Upper lobe of left lung (tissue), 4 donors: ENCODE data around the gene PKD2.

Source experiments
- POLR2A ChIP-seq, 4 donors: fragments of 450-650 bp; IDR thresholded peaks; one replicate each; pipeline ENCODE4 v1.5.1; 2016 to 2017; ENCODE audit warnings: antibody characterized with exemption in 4 of 4, mild to moderate bottlenecking in 2 of 4
- POLR2AphosphoS5 ChIP-seq, 2 donors: sonication (generic); formaldehyde crosslinking; IDR thresholded peaks; one replicate each; pipeline ENCODE4 v1.5.1; 2017; ENCODE audit warnings: antibody characterized with exemption in 2 of 2
- TF ChIP-seq, protein P1 (sequence below), 6 experiments: fragments of 450-650 bp in 4 of 6; fragments of 200-600 bp in 2 of 6; sonication (generic) in 2 of 6; IDR thresholded peaks; one replicate each; pipeline ENCODE4 v1.5.1; 2016 to 2019; ENCODE audit warnings: antibody characterized with exemption in 6 of 6

DNA sequence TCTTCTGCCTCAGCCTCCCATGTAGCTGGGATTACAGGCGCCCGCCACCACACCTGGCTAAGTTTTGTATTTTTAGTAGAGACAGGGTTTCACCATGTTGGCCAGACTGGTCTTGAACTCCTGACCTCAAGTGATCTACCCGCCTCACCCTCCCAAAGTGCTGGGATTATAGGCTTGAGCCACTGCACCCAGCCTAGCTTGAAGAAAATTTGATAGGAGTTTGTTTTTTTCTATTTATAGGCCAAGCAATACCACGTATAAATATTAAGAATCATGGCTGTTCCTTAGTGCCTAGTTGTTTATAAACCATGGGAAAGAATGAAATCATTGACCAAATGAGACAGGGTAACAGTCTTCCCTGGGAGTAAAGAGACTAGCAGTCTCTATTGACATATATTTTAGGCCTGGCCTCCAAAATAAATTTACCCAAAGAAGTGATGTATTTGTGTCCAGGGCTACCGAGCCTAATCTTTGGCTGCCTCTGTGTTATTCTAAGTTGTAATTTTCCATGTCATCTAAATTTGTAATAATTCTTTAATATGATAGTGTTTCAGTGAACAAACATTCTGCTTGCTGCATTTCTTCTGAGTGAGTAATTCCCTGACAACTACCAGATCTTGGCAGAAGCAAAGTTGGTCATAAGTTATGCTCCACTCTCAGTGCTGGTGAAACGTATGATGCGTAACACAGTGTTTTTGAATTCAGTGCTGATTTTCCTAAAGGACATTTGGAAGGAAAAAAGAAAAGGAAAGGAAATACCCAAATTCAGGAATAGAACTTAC lies 10.3 kb downstream of the PKD2 start:
- TF ChIP-seq, protein P1, sequence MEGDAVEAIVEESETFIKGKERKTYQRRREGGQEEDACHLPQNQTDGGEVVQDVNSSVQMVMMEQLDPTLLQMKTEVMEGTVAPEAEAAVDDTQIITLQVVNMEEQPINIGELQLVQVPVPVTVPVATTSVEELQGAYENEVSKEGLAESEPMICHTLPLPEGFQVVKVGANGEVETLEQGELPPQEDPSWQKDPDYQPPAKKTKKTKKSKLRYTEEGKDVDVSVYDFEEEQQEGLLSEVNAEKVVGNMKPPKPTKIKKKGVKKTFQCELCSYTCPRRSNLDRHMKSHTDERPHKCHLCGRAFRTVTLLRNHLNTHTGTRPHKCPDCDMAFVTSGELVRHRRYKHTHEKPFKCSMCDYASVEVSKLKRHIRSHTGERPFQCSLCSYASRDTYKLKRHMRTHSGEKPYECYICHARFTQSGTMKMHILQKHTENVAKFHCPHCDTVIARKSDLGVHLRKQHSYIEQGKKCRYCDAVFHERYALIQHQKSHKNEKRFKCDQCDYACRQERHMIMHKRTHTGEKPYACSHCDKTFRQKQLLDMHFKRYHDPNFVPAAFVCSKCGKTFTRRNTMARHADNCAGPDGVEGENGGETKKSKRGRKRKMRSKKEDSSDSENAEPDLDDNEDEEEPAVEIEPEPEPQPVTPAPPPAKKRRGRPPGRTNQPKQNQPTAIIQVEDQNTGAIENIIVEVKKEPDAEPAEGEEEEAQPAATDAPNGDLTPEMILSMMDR (IDR thresholded peaks at IDR 0.05) = no peak
- TF ChIP-seq POLR2A (IDR thresholded peaks at IDR 0.05) = no peak
- TF ChIP-seq POLR2AphosphoS5 (IDR thresholded peaks at IDR 0.05) = peak in 1 of 2 donors; percentile 33
